ENCODE data around the gene NRN1L. TPM values are rescaled to one million over a fixed set of nuclear protein-coding genes. Genes with fewer than 3 reads are reported as not detected.
"Not testable (repeated sequence)": the region's sequence is repeated elsewhere in the genome, so short reads cannot be mapped to it uniquely, and the experiment has no call there.

NRN1L gene
- total RNA-seq, 1 donor from 2014 or later = not detected

GRCh38 chr16:67883146-67883871, 1.4 kb upstream of the NRN1L start:
- no peak for DNase-seq

DNA sequence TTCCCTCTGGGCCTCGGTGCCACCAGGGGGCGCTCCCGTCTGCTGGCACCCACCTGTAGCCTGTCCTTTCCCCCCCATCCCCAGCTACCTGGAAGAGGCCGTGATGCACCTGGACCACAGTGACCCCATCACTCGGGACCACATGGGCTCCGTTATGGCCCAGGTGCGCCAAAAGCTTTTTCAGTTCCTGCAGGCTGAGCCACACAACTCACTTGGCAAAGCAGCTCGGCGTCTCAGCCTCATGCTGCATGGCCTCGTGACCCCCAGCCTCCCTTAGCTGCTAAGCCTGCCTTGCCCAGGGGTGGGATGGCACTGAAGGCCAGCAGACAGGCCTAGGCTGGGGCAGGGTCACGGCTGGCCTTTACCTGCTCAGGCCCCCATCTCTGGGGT, 818 bp upstream of the NRN1L start:
- DNase-seq = no peak

DNA sequence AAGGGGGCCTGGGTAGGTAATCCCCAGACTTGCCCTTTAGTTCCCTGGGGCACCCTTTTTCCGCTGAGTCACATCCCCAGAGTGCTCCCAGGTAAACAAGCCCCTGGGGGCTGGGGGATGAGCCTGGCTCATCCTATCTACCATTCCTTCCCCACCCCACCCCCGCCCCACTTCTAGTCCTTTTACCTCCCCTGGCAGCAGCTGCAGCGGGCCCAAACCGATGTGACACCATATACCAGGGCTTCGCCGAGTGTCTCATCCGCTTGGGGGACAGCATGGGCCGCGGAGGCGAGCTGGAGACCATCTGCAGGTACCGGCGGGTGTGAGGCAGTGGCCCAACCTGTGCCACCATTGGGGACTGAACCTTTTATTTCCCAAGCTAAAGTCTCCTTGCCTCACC, 860 bp downstream of the NRN1L start:
- DNase-seq = no peak

- DNase-seq = no peak
Measured at GRCh38 chr16:67885976-67886375, 1.3 kb downstream of the NRN1L start.

DNA sequence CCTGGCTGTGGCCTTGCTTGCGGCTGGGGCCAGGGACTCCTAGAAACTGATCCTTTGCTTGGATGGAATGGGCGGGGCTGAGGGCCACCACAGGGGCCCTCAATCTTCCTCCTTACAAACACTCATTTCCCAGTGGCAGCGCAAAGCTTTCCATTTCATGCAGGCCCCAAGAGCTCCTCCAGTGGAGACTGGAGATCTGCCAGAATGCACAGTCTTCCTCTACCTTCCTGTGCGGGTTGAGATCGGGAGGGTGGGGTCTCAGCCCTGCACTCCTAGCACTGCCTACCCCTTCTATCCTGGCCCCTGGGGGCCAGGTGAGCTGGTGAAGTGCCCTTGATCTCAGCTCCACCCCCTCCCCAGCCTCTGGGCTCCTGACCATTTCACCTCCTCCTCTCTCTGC, 1.7 kb downstream of the NRN1L start:
- DNase-seq = no peak

DNA sequence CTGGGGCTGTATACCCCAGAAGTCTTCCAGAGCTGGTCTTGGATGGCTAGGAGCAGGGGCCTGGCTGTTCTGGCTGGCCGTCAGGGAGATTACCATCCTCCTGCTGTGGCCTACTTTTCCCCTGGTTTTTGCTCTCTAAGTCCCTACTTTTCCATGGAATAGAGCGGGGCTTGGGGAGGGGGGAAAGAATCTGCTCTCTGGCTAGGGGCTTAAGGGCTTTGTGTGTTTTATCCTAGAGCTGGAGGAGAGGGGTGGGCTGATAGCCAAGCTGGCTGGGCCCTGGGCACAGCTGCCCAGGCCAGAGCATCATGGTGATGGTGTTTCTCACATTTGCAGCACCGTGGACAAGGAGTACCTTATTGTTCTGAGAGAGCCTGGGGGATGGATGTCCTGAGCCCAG, 3.6 kb downstream of the NRN1L start:
- DNase-seq = no peak

- DNase-seq = no peak
Measured at GRCh38 chr16:67892375-67892774, 7.7 kb downstream of the NRN1L start.

- DNase-seq = peak; percentile 96
Measured at GRCh38 chr16:67892899-67893742, 8.4 kb downstream of the NRN1L start, which contains the start of gene PSKH1. Gene PSKH1, plus strand, starts transcription at chr16:67893254. Its CDS starts 15,496 bp downstream, at chr16:67908750.

GRCh38 chr16:67893743-67894399, 9.2 kb downstream of the NRN1L start:
- DNase-seq = no peak

DNA sequence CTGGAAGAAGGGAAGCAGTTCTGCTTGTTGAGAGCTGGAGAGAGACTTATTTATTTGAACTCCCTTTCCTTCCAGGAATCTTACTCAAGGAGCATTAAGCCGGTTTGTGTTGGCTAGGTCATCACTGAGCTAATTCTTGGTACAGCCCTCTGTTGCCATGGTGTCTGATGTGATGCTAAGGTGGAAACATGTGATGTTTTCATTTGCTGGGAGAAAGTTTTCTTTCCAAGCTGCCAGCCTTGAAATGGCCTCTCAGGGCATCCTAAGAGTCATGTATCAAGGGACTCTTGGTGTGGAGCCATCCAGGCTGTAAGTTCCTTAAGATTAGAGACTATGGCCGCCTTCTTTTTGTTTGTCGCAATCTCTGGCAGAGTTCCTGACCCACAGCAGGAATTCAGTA, 12.5 kb downstream of the NRN1L start:
- no peak for DNase-seq

DNA sequence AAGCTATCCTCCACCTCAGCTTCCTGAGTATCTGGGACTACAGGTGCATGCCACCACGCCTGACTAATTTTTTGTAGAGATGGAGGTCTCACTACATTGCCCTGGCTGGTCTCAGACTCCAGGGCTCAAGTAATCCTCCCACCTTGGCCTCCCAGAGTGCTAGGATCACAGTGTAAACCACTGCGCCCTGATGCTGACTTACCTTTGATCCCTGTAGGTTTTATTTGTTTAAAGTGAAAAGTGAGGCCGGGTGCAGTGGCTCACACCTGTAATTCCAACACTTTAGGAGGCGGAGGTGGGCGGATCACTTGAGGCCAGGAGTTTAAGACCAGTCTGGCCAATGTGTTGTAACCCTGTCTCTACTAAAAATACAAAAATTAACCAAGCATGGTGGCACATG, 17.0 kb downstream of the NRN1L start:
- no peak for DNase-seq

GRCh38 chr16:67902831-67903230, 18.1 kb downstream of the NRN1L start:
- DNase-seq = no peak

- no peak for DNase-seq
Measured at GRCh38 chr16:67907397-67908180, 22.9 kb downstream of the NRN1L start.

GRCh38 chr16:67909056-67909742, 24.5 kb downstream of the NRN1L start:
- DNase-seq = no peak

DNA sequence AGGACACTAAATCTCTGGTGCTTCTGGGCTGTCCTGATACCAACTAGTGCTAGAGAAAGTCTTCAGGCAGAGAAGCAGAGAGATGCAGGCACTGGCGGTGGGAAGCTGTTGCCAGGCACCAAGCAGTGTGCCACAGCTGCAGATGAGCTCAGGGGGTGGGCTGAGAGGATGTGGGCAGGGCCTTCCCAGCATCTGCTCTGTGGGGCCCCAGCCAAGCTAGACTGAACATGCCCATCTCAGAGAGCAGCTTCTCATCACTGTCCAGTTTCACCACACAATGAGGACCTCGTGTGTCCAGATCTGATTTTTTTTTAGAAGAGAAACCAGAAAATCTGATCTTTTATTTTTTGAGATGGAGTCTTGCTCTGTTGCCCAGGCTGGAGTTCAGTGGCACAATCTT, 25.5 kb downstream of the NRN1L start:
- peak; percentile 70 for DNase-seq

DNA sequence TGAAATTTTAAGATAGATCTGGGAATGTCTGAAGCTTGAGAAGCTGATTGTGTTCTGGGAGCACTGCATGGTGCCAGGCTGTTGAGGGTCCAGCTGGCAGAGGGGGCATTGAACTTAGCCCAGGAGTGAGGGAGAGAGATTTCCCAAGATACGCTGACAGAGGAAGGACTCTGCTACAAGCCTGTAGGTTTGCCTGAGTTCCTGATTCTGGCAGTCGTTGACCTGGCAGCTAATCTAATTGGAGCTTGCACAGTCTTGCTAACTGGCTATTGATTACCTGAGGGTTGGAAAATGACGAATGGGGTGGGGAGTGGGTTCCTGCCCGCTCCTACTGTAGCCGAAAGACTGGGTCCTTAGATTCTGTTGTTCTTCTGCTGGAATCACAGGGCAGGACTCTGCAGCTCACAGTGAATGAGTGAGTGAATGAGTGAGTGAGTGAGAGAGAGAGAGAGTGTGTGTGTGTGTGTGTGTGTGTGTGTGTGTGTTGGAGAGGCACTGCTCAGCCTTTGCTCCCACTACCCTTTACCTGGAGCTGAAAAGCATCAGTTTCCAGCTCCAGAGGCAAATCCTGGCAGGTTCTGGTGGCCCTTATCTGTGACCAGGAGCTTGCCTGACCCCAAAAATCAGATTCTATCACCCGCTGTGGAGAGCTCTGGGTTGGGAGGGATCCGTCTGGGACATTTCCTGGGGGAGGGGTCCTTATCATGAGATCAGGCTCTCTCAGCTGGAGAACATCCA, 30.2 kb downstream of the NRN1L start:
- DNase-seq = no peak

DNA sequence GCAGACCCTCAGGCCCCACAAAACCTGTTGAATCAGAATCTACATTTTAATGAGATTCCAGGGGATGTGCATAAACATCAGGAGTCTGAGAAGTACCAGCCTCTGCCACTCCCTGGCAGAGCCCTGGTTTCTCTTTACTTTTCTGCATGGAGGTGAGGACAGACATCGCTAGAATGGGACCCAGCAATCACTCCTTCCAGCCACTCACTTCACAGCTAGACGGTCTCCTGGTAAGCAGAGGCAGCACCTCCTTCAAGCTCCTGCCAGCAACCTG, 30.7 kb downstream of the NRN1L start:
- not testable (repeated sequence) for DNase-seq

- DNase-seq = no peak
Measured at GRCh38 chr16:67915831-67916723, 31.4 kb downstream of the NRN1L start.

DNA sequence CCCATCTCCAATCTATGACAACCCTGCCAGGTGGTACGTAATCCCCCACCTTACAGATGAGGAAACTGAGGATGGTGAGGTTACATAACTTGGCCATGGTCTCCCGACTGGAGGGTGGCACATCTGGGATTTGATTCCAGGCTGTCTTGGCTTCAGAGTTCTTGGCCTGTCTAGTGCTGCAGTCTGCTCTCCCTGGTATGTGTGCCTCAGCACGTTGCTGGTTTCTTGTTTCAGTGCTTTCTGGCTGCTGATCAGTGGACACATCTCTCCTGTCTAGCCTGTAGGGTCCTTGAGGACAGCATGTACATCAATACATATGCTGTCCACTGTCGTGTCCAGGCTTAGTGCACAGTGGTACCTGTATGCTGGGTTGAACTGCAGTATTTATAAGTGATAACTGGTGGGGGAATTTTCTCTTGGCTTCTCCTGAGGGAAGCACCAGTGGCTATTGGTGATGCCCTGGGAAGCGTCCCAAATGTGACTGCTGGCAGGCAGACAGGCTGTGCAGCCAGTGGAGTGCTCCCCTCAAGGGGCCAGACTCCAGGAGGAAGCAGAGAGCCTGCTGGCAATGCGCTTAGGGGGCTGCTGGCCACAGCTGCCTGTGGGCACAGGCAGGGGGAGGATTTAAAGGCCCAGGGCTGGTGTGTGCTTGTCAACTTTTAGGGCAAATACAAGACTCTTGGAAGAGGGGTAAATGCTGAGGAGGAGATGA, 32.6 kb downstream of the NRN1L start:
- no peak for DNase-seq

DNA sequence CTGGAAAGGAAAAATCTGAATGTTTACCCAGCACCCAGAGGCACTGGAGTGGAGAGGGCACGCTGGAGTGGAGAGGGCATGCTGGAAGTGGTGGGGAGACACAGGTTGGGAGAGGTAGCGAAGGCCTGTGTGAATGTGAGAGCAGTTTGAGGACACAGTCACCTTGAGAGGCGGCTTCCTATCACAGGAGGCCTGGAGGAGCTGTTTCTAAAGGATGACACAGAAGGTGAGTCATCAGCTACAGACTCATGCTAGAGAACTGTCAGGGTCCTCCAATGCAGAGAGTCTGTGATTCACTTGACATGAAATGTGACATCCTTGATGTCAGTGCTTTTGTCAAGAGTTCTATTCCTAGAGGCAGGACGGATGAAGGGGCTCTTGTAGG, 33.2 kb downstream of the NRN1L start:
- DNase-seq = peak; percentile 59
